Thyroid gland (tissue), 4 donors: ENCODE results near the gene PITHD1. TPM values are rescaled to one million over a fixed set of nuclear protein-coding genes. Genes with fewer than 3 reads are reported as not detected.
"Not testable (repeated sequence)": the region's sequence is repeated elsewhere in the genome, so short reads cannot be mapped to it uniquely, and the experiment has no call there.

Experiments used
- DNase-seq, 2 donors: peaks; one replicate each; pipeline ENCODE4 v3.0.0-alpha.2; 2019
- H3K27ac ChIP-seq, 3 donors: fragments of 200-600 bp; sonication (generic); 1 replicate in 2 of 3; 2 replicates in 1 of 3; pipeline ENCODE4 v1.5.1; 2016 to 2019; ENCODE audit warnings: mild to moderate bottlenecking in 1 of 3, moderate library complexity in 1 of 3
- H3K27me3 ChIP-seq: fragments of 200-600 bp; sonication (generic); one replicate; pipeline ENCODE4 v1.5.1; 2019
- H3K36me3 ChIP-seq, 2 donors: fragments of 200-600 bp; sonication (generic); one replicate each; pipeline ENCODE4 v1.5.1; 2016 to 2019
- H3K4me1 ChIP-seq, 2 donors: fragments of 200-600 bp; sonication (generic); one replicate each; pipeline ENCODE4 v1.5.1; 2017 to 2019
- H3K4me3 ChIP-seq, 3 donors: fragments of 200-600 bp; sonication (generic); replicated peaks in 1 of 3; 1 replicate in 2 of 3; 2 replicates in 1 of 3; pipeline ENCODE4 v1.5.1; 2016; ENCODE audit warnings: mild to moderate bottlenecking in 1 of 3
- H3K9me3 ChIP-seq: fragments of 200-600 bp; sonication (generic); one replicate; pipeline ENCODE4 v1.5.1; 2017
- POLR2A ChIP-seq, 2 donors: fragments of 450-650 bp; IDR thresholded peaks; one replicate each; pipeline ENCODE4 v1.6.1; 2017; ENCODE audit warnings: antibody characterized with exemption in 2 of 2, mild to moderate bottlenecking in 2 of 2, moderate library complexity in 1 of 2
- WGBS, 2 donors: methylation state at CpG; one replicate each; pipeline ENCODE4 v1.1.5; 2017; 5-methylcytosine and 5-hydroxymethylcytosine counted together
- intact Hi-C: fragments of 100-400 bp; cut with DNase I; formaldehyde crosslinking; loops from one replicate; pipeline ENCODE4 v1.15.1; 2023
- total RNA-seq, 4 donors: library from RNA; depleted of rRNA; stranded (reverse); fragments of >200 nt; gene quantifications; one replicate each; pipeline ENCODE4 v1.2.3, GENCODE V29; 2016
- TF ChIP-seq, protein P1 (sequence below), 6 experiments: fragments of 200-600 bp in 3 of 6; fragments of 450-650 bp in 3 of 6; sonication (generic) in 3 of 6; IDR thresholded peaks; one replicate each; pipeline ENCODE4 v1.5.1; 2016 to 2019; ENCODE audit warnings: antibody characterized with exemption in 6 of 6, mild to moderate bottlenecking in 2 of 6, inconsistent platforms in 1 of 6, moderate library complexity in 1 of 6

Gene PITHD1
- total RNA-seq, 4 donors from 2014 or later: 55.3 to 75.8 (median 60.0) TPM

DNA sequence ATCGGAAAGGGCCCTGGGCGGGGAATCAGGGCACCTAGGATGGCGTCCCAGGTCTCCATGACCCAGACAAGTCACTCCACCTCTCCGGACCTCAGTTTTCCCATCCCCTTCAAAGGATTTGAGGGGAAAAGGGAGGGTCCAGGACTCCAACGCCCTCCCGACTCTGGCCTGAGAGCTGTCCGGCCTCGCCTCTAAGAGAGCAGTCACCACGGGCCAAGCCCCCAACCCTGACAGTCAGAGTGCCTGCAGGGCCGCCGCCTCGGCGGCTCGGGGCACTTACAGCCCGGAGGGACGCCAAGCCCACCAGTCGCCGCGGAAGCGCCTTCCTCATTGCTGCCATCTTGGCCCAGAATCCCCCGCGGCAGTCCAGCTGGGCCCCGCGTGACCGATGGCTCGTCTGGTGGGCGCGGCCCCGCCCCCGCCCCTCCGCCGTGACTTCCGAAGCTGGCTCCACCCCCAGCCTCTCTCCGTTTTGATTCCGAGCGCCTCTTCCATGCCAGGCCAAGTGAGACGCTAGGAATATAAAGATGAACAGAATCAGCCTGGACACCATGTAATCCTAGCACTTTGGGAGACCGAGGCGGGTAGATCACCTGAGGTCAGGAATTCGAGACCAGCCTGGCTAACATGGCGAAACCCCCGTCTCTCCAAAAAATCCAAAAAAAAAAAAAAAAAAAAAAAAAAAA, 47.0 kb downstream of the PITHD1 start, which contains the start of gene HMGCL:
Gene HMGCL (minus strand): TSS at position 354 of the 686 bp plus-strand sequence. CDS start 14 bp downstream, at position 340.
- peak within 1 kb of the TSS; percentile 84 to 97 (median 87) for H3K4me3 ChIP-seq
- peak; percentile 94 to 95 for DNase-seq
- TF ChIP-seq POLR2A (IDR thresholded peaks at IDR 0.05): peak in 1 of 2 donors; percentile 91
- TF ChIP-seq, protein P1, sequence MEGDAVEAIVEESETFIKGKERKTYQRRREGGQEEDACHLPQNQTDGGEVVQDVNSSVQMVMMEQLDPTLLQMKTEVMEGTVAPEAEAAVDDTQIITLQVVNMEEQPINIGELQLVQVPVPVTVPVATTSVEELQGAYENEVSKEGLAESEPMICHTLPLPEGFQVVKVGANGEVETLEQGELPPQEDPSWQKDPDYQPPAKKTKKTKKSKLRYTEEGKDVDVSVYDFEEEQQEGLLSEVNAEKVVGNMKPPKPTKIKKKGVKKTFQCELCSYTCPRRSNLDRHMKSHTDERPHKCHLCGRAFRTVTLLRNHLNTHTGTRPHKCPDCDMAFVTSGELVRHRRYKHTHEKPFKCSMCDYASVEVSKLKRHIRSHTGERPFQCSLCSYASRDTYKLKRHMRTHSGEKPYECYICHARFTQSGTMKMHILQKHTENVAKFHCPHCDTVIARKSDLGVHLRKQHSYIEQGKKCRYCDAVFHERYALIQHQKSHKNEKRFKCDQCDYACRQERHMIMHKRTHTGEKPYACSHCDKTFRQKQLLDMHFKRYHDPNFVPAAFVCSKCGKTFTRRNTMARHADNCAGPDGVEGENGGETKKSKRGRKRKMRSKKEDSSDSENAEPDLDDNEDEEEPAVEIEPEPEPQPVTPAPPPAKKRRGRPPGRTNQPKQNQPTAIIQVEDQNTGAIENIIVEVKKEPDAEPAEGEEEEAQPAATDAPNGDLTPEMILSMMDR (IDR thresholded peaks at IDR 0.05): no peak
- H3K4me1 ChIP-seq: peaks cover 0 to 7% of the 10 kb centered on the region in 2 donors
- peak within 1 kb of the TSS; percentile 91 to 99 (median 91) for H3K27ac ChIP-seq
- intact Hi-C loops: loop anchor here (5.0 kb wide), 1 partner anchor 42 kb away; the partner anchor contains the start of gene FUCA1
- no peaks in the 10 kb centered on the region for H3K9me3 ChIP-seq
- WGBS, 2 donors: 0 to 1% methylated on average over 10 to 24 of the region's 42 CpGs
- H3K36me3 ChIP-seq: no peaks in the 10 kb centered on the region
- no peaks in the 10 kb centered on the region for H3K27me3 ChIP-seq

DNA sequence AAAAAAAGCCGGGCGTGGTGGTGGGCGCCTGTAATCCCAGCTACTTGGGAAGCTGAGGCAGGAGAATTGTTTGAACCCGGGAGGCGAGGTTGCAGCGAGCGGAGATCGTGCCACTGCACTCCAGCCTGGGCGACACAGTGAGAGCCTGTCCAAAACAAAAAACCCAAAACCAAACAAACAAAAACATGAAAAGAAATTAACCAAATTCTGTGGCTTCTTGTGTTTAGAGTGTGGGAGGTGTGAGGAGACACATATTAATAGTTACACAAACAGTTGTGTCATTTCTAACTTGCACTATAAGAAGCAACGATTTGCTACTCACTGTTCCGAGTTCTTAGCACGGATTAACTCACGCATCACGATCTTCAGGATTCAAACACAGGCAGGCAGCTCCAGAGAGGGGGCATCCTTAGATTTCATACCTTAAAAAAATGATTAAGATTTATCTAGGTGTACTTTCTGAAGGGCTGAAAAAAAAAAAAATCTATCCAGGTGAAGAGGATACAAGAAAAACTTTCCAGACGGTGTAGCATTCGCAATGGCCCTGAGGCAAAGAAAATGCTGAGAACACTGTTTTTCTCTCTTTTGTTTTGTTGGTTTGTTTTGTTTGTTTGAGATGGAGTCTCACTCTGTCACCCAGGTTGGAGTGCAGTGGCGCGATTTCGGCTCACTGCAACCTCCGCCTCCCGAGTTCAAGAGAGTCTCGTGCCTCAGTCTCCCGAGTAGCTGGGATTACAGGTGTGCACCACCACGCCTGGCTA, 47.7 kb downstream of the PITHD1 start:
- intact Hi-C loops: loop anchor here (5.0 kb wide), 1 partner anchor 41 kb away; the partner anchor contains the start of gene FUCA1
- peak in 1 of 2 donors; percentile 7 for DNase-seq
- no peak for TF ChIP-seq POLR2A (IDR thresholded peaks at IDR 0.05)
- TF ChIP-seq, protein P1 (IDR thresholded peaks at IDR 0.05): no peak
- Histone ChIP-seq H3K4me3 (peak overlapping the region in 2 of 3 donors; percentile 10 to 84), H3K4me1 (peaks cover 0 to 7% of the 10 kb centered on the region in 2 donors), H3K36me3 (no peaks in the 10 kb centered on the region), H3K9me3 (no peaks in the 10 kb centered on the region), H3K27me3 (no peaks in the 10 kb centered on the region), H3K27ac (peak overlapping the region; percentile 91 to 99 (median 91))
- WGBS, 2 donors: 50 to 58% methylated on average over 24 of the region's 24 CpGs

DNA sequence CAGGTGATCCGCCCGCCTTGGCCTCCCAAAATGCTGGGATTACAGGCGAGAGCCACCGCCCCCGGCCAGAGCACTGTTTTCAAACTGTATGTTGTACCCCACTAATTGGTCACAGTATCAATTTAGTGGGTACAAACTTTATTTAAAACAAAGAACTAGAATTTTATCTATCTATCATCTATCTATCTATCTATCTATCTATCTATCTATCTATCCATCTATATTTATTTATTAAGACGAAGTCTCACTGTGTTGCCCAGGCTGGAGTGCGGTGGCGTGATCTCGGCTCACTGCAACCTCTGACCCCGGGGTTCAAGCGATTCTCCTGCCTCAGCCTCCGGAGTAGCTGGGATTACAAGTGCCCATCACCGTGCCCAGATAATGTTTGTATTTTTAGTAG, 48.4 kb downstream of the PITHD1 start:
- not testable (repeated sequence) for DNase-seq, H3K4me3 ChIP-seq, H3K27me3 ChIP-seq, H3K36me3 ChIP-seq, H3K27ac ChIP-seq, H3K9me3 ChIP-seq, H3K4me1 ChIP-seq
- intact Hi-C loops: loop anchor here (5.0 kb wide), 1 partner anchor 41 kb away; the partner anchor contains the start of gene FUCA1
- WGBS, 2 donors: 96 to 99% methylated on average over 13 of the region's 13 CpGs

DNA sequence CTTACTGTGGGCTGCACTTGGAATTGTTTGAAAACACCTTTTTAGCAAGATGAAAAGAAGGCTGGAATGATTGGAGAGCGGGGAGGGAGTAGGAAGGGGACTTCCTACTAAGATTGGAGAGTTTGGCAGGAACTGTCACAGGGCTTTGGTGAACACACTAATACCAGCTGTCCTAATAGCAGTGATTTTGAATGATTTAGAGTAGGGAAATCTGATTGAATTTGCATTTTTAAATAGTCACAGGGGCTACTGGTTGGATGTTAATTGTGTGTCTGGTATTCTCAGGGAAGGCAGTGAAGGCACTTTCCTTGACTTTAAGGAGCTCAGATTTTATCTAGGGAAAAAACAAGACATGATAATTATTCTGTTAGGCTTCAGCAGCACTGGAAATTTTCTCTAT, 49.5 kb downstream of the PITHD1 start:
- Histone ChIP-seq H3K9me3 (no peaks in the 10 kb centered on the region), H3K4me3 (no peak overlapping the region), H3K27me3 (no peaks in the 10 kb centered on the region), H3K27ac (no peak overlapping the region), H3K36me3 (no peaks in the 10 kb centered on the region), H3K4me1 (peaks cover 0 to 7% of the 10 kb centered on the region in 2 donors)
- no peak for DNase-seq
- no peak for TF ChIP-seq POLR2A (IDR thresholded peaks at IDR 0.05)
- TF ChIP-seq, protein P1 (IDR thresholded peaks at IDR 0.05): no peak
- 75 to 90% methylated on average over 1 of the region's 1 CpG for WGBS, 2 donors
- intact Hi-C loops: loop anchor here (5.0 kb wide), 1 partner anchor 40 kb away; the partner anchor contains the start of gene FUCA1

DNA sequence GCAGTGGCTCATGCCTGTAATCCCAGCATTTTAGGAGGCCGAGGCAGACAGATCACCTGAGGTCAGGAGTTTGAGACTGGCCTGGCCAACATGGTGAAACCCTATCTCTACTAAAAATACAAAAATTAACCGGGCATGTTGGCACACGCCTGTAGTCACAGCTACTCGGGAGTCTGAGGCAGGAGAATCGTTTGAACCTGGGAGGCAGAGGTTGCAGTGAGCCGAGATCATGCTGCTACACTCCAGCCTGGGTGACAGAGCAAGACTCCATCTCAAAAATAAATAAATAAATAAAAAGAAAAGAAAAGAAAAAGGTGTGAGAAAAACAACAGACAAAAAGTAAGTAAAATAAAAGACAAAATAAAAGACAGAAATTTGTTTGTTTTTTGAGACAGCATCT, 55.9 kb downstream of the PITHD1 start:
- H3K9me3 ChIP-seq, H3K27ac ChIP-seq, DNase-seq, intact Hi-C loops, H3K36me3 ChIP-seq, H3K27me3 ChIP-seq, H3K4me3 ChIP-seq, H3K4me1 ChIP-seq: not testable (repeated sequence)
- WGBS, 2 donors: 83 to 84% methylated on average over 6 of the region's 6 CpGs
